Measurements from ENCODE around the gene NAP1L4.

GRCh38 chr11:2897048-2897447 lies 95.1 kb downstream of the NAP1L4 start:
- TF ChIP-seq CTCF (IDR thresholded peaks at IDR 0.05) (no peak), EZH2 (IDR thresholded peaks at IDR 0.05; ENCODE audit: borderline replicate concordance, insufficient read depth, low read depth, low read length, poor library complexity, severe bottlenecking) (no peak)

Measured in B cell (primary cell).